Measurements from ENCODE around the gene IPCEF1. TPM values are rescaled to one million over a fixed set of nuclear protein-coding genes. Genes with fewer than 3 reads are reported as not detected.

Gene IPCEF1
- total and polyA plus RNA-seq, 2 of the 8 experiments (the other 6 are each of a cell fraction or from before 2014, with no cell fraction given), result 0.41 to 0.78 TPM

DNA sequence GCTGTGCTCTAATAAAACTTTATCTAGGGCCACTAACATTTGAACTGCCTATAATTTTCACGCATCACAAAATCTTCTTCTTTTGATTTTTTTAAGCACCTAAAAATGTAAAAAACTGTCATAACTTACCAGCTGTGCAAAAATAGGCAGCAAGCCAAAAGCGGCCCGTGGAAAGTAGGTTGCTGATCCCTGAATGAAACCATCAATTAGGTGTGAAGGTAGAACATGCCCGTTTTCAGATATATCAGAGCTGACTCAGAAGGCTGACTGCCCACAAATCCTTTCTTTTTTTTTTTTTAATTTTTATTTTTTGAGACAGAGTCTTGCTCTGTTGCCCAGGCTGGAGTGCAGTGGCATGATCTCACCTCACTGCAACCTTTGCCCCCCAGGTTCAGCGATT is 4.9 kb upstream of the IPCEF1 start:
- no peak overlapping the region for H3K4me3 ChIP-seq (ENCODE audit: extremely low read depth in 1 of 4, insufficient read depth in 2 of 4, low read depth in 3 of 4, low read length in 4 of 4)
- no peak overlapping the region for H2BK5ac ChIP-seq (ENCODE audit: low read depth, low read length)
- H4K5ac ChIP-seq (ENCODE audit: insufficient read length, low read depth, low read length), result no peak overlapping the region
- ChIA-PET POLR2A (ENCODE audit: partially characterized antibody) (interaction anchor here (0.6 kb wide), 1 partner anchor 139 kb away, joined by 3 read pairs; no protein-coding TSS in a partner anchor), CTCF (ENCODE audit: partially characterized antibody) (interaction anchor here (1.0 to 1.3 kb wide), 2 partner anchors 10 to 19 kb away, joined by 3 to 5 read pairs; no protein-coding TSS in a partner anchor)
- no peaks in the 10 kb centered on the region for H3K9me3 ChIP-seq (ENCODE audit: insufficient read depth in 2 of 2, low read depth in 1 of 2, low read length in 1 of 2)
- H4K20me1 ChIP-seq (replicated peaks in 1 of 2; ENCODE audit: control insufficient read depth in 1 of 2, insufficient read depth in 2 of 2, low read length in 2 of 2), result no peaks in the 10 kb centered on the region
- H3K4me1 ChIP-seq (replicated peaks in 1 of 4; ENCODE audit: control insufficient read depth in 3 of 4, insufficient read depth in 4 of 4, low read length in 3 of 4), result no peaks in the 10 kb centered on the region
- no peak overlapping the region for H3K4ac ChIP-seq (replicated peaks; ENCODE audit: insufficient read length, low read depth, low read length)
- H3K79me1 ChIP-seq (ENCODE audit: low read depth, low read length), result no peaks in the 10 kb centered on the region
- DNase-seq (ENCODE audit: low read depth in 1 of 2, low spot score in 2 of 2), result no peak
- TF ChIP-seq SAP30 (IDR thresholded peaks at IDR 0.05; ENCODE audit: insufficient read depth, insufficient replicate concordance, low read length) (no peak), SUZ12 (IDR thresholded peaks at IDR 0.05; ENCODE audit: low read length) (no peak)
- H3K79me2 ChIP-seq (ENCODE audit: control insufficient read depth in 1 of 2, insufficient read depth in 2 of 2, low read length in 2 of 2), result no peaks in the 10 kb centered on the region
- H4K8ac ChIP-seq (ENCODE audit: extremely low read depth, insufficient read depth, low read length), result no peak overlapping the region
- H3K56ac ChIP-seq (replicated peaks; ENCODE audit: insufficient read length, low read depth, low read length), result no peak overlapping the region
- H2BK20ac ChIP-seq (ENCODE audit: low read length), result no peak overlapping the region
- no peak overlapping the region for H2BK15ac ChIP-seq (ENCODE audit: low read length)
- no peaks in the 10 kb centered on the region for H3K36me3 ChIP-seq (ENCODE audit: control insufficient read depth in 2 of 4, insufficient read depth in 4 of 4, low read length in 3 of 4)
- no peak overlapping the region for H3K4me2 ChIP-seq (ENCODE audit: insufficient read depth in 1 of 2, low read depth in 2 of 2, low read length in 2 of 2)
- H3K14ac ChIP-seq (ENCODE audit: insufficient read length), result no peak overlapping the region
- 94% methylated on average over 5 of the region's 5 CpGs; no CpG with 5 or more reads in 1 of the 2 experiments for WGBS, 2 experiments (ENCODE audit: extremely low coverage in 1 of 2, insufficient coverage in 1 of 2, insufficient read length in 1 of 2, insufficient replicate concordance in 2 of 2, low coverage in 1 of 2, low lambda C conversion rate in 2 of 2, missing lambda C conversion rate in 1 of 2)
- no peak overlapping the region for H2AFZ ChIP-seq (ENCODE audit: low read length)
- H3K27me3 ChIP-seq (replicated peaks in 1 of 4; ENCODE audit: control insufficient read depth in 3 of 4, extremely low read depth in 1 of 4, insufficient read depth in 3 of 4, low read length in 3 of 4), result no peaks in the 10 kb centered on the region
- H2BK12ac ChIP-seq (ENCODE audit: low read depth, low read length), result no peak overlapping the region
- no peak overlapping the region for H4K91ac ChIP-seq (replicated peaks; ENCODE audit: insufficient read length, low read length)
- no peaks in the 10 kb centered on the region for H3K23me2 ChIP-seq (ENCODE audit: low read depth, low read length)
- H3K27ac ChIP-seq (ENCODE audit: low read depth, low read length), result no peak overlapping the region
- H2AK5ac ChIP-seq (ENCODE audit: low read depth, low read length), result no peak overlapping the region
- no peak for FAIRE-seq
- no peak overlapping the region for H3K18ac ChIP-seq (ENCODE audit: extremely low read depth, low read length)
- H3K9ac ChIP-seq (replicated peaks in 1 of 4; ENCODE audit: extremely low read depth in 1 of 4, low read depth in 3 of 4, low read length in 3 of 4), result no peak overlapping the region
- no peak overlapping the region for H3K23ac ChIP-seq (ENCODE audit: insufficient read length)
- H2BK120ac ChIP-seq (replicated peaks; ENCODE audit: low read depth, low read length), result no peak overlapping the region
